Measurements from ENCODE around the gene CHD2. TPM values are rescaled to one million over a fixed set of nuclear protein-coding genes. Genes with fewer than 3 reads are reported as not detected.
"Not testable (repeated sequence)": the region's sequence is repeated elsewhere in the genome, so short reads cannot be mapped to it uniquely, and the experiment has no call there.

Gene CHD2
- total RNA-seq, 1 donor from 2014 or later, result 93.4 TPM

GRCh38 chr15:92914768-92915221 is 14.7 kb downstream of the CHD2 start:
- Mint-ChIP-seq H3K27me3 (ENCODE audit: low read depth) (peaks cover 3% of the 10 kb centered on the region), H3K36me3 (ENCODE audit: low read depth) (peaks cover 17% of the 10 kb centered on the region), H3K27ac (ENCODE audit: unreplicated experiment) (peak overlapping the region; percentile 85), H3K4me1 (peaks cover 66% of the 10 kb centered on the region), H3K9me3 (peaks cover 2% of the 10 kb centered on the region), H3K4me3 (peak overlapping the region; percentile 13)
- no peak for DNase-seq (ENCODE audit: low read depth, low spot score)
- TF ChIP-seq, protein P1, sequence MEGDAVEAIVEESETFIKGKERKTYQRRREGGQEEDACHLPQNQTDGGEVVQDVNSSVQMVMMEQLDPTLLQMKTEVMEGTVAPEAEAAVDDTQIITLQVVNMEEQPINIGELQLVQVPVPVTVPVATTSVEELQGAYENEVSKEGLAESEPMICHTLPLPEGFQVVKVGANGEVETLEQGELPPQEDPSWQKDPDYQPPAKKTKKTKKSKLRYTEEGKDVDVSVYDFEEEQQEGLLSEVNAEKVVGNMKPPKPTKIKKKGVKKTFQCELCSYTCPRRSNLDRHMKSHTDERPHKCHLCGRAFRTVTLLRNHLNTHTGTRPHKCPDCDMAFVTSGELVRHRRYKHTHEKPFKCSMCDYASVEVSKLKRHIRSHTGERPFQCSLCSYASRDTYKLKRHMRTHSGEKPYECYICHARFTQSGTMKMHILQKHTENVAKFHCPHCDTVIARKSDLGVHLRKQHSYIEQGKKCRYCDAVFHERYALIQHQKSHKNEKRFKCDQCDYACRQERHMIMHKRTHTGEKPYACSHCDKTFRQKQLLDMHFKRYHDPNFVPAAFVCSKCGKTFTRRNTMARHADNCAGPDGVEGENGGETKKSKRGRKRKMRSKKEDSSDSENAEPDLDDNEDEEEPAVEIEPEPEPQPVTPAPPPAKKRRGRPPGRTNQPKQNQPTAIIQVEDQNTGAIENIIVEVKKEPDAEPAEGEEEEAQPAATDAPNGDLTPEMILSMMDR (conservative IDR thresholded peaks at IDR 0.05), result no peak

DNA sequence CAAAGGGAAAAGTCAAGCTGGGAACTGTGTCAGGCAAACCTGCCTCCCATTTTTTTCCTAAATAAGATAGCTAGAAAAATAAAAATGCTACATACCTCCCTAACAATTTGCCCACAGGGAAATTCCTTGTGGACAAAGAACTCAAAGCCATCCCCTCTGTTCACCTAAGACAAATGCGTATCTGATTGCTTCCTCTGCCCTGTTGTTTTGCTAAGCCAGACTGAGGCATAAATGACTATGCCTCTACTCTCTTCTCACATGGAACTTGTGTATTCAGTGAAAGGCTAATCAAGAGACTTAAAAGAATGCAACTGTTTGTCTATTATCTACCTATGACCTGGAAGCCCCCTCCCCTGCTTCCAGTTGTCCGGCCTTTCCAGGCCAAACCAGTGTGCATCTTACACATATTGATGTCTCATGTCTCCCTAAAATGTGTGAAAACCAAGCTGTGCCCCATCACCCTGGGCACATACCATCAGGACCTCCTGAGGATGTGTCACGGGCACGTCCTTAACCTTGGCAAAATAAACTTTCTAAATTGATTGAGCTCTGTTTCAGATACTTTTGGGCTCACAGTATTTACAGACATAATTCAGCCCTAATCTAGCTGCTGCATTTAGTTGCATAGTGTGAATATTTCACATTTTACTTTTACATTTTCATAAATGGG is 15.8 kb downstream of the CHD2 start:
- no peak overlapping the region for H3K27ac Mint-ChIP-seq (ENCODE audit: unreplicated experiment)
- peaks cover 66% of the 10 kb centered on the region for H3K4me1 Mint-ChIP-seq
- H3K36me3 Mint-ChIP-seq (ENCODE audit: low read depth), result peaks cover 15% of the 10 kb centered on the region
- no peak for DNase-seq (ENCODE audit: low read depth, low spot score)
- H3K9me3 Mint-ChIP-seq, result peaks cover 2% of the 10 kb centered on the region
- H3K4me3 Mint-ChIP-seq, result no peak overlapping the region
- peaks cover 3% of the 10 kb centered on the region for H3K27me3 Mint-ChIP-seq (ENCODE audit: low read depth)
- TF ChIP-seq, protein P1 (conservative IDR thresholded peaks at IDR 0.05), result no peak

DNA sequence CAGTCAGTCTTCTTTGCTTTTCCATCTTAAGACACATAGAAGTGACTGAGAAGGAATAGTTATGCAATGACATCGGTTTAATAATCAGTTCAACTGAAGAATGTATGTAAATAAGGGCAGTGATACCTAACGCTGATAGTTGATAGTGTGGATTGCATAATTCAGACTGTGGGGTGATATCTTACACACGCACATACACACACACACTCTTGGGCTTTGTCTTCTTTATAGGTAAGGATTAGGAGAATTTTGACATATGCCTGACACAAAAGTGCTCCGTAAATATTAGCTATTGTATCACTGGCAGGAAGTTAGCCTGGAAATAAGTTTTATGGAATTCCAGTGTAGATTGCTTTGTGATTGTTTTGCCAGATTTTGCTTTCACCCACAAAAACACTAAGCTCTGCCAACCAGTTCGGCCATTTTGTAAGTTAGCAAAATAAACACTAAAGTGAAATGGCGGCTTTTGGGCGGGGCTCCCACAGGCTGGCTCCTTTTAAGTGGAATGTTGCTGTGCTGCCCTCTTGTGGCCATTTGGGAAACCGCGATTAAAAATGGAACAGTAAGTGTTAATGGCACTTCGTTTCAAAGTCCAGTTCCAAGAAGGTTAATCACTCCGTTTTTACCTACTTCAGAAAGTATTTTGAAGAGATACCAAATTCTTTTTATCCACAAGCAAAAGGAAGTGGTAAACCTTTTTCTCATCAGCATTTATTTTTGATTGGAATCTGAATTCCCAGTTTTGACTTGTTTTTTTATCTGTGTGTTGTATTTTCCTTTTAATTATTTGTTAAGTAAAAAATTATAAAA is 17.7 kb downstream of the CHD2 start:
- Mint-ChIP-seq H3K36me3 (ENCODE audit: low read depth) (peaks cover 11% of the 10 kb centered on the region), H3K4me3 (peak overlapping the region; percentile 64), H3K4me1 (peaks cover 59% of the 10 kb centered on the region), H3K27me3 (ENCODE audit: low read depth) (peaks cover 3% of the 10 kb centered on the region), H3K27ac (ENCODE audit: unreplicated experiment) (peak overlapping the region; percentile 94), H3K9me3 (peaks cover 2% of the 10 kb centered on the region)
- DNase-seq (ENCODE audit: low read depth, low spot score), result peak; percentile 95
- TF ChIP-seq, protein P1 (conservative IDR thresholded peaks at IDR 0.05), result peak; percentile 95

DNA sequence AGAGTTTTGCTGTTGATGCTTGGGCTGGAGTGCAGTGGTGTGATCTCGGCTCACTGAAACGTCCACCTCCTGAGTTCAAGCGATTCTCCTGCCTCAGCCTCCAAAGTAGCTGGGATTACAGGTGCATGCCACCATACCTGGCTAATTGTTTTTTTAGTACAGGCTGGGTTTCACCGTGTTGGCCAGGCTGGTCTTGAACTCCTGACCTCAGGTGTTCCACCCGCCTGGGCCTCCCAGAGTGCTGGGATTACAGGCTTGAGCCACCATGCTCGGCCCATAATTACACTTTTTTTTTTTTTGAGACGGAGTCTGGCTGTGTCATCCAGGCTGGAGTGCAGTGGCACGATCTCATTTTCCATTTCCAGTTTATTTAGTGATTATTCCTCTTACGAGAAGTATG is 18.8 kb downstream of the CHD2 start:
- H3K27me3 Mint-ChIP-seq (ENCODE audit: low read depth); H3K9me3 Mint-ChIP-seq; DNase-seq (ENCODE audit: low read depth, low spot score); H3K27ac Mint-ChIP-seq (ENCODE audit: unreplicated experiment); H3K4me3 Mint-ChIP-seq: not testable (repeated sequence)
- peaks cover 48% of the 10 kb centered on the region for H3K4me1 Mint-ChIP-seq
- peaks cover 11% of the 10 kb centered on the region for H3K36me3 Mint-ChIP-seq (ENCODE audit: low read depth)

DNA sequence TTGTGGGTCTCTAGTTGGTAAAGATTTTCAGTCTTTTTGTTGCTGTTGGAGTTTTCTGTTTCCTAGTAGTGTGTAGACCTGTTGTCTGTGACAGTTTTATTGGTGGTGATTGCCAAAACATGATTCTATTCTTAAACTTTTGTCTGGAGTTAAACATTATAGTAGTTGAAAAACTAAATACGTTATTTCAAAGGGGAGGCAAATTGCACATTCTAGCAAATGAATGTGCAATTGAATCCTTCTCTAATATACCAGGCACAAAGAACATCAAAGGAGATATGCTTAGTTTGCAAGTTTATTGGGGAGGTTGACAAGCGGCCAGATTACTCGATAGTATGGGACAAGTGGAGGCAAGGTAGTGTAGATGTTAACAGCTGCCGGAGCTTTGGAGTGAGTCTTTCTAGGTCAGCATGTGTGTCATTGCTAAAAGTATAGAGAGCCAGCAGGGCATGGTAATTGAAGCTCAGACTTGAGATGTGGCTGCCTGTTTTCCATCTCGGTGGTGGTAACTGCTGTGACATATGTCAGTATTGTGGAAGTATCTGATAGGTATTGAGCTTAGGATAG is 20.6 kb downstream of the CHD2 start:
- no peak overlapping the region for H3K4me3 Mint-ChIP-seq
- peaks cover 16% of the 10 kb centered on the region for H3K36me3 Mint-ChIP-seq (ENCODE audit: low read depth)
- no peak overlapping the region for H3K27ac Mint-ChIP-seq (ENCODE audit: unreplicated experiment)
- DNase-seq (ENCODE audit: low read depth, low spot score), result no peak
- TF ChIP-seq, protein P1 (conservative IDR thresholded peaks at IDR 0.05), result no peak
- H3K9me3 Mint-ChIP-seq, result peaks cover 2% of the 10 kb centered on the region
- H3K27me3 Mint-ChIP-seq (ENCODE audit: low read depth), result peaks cover 3% of the 10 kb centered on the region
- H3K4me1 Mint-ChIP-seq, result peaks cover 34% of the 10 kb centered on the region

Data from neural crest cell (in vitro differentiated cells).